ENCODE measurements around the gene C22orf39. TPM values are rescaled to one million over a fixed set of nuclear protein-coding genes. Genes with fewer than 3 reads are reported as not detected.

The C22orf39 gene
- total RNA-seq, 1 donor from 2014 or later: 25.3 TPM

DNA sequence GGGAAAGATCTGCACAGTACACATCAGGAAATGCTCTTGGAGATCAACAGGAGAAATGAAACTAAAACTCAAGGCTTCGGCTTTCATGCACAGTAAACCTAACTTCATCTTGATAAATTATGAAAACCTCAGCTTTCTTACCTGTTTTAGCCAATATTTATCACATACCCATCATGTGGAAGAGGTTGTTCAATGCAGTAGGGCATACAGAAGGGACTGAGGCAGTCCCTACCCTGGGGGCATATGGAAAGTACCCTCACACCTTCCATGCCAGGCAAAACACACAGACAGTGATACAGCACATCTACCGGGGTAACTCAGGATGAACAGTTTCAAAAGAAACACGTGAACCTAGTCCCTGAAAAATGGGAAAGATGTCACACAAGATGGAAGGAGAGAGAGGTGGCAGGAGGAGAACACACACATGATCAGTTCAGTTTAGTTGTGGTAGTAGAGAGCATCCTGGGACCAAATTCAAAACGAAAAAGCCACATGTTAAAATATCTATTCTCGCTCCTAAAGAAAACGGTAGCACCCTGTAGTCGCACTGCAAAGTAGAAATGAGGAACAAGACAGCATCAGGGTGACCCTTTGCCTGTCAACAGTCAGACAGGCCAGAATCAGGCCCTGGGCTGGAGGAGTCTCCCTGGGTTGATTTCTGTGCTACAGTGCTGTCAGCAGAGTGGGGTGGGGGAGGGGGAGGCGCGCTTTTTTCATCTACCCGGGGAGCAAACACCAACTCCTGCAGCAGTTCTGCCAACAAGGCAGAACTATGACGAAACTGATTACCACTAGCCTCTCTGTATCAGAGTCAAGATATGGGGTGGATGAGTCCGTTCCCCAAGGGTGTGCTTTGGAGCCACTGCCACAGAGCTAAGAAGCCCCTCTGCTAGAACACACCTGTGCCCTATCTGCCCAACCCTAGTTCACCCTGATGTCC lies 17.3 kb downstream of the C22orf39 start:
- no peak for FAIRE-seq
- TF ChIP-seq, protein P1, sequence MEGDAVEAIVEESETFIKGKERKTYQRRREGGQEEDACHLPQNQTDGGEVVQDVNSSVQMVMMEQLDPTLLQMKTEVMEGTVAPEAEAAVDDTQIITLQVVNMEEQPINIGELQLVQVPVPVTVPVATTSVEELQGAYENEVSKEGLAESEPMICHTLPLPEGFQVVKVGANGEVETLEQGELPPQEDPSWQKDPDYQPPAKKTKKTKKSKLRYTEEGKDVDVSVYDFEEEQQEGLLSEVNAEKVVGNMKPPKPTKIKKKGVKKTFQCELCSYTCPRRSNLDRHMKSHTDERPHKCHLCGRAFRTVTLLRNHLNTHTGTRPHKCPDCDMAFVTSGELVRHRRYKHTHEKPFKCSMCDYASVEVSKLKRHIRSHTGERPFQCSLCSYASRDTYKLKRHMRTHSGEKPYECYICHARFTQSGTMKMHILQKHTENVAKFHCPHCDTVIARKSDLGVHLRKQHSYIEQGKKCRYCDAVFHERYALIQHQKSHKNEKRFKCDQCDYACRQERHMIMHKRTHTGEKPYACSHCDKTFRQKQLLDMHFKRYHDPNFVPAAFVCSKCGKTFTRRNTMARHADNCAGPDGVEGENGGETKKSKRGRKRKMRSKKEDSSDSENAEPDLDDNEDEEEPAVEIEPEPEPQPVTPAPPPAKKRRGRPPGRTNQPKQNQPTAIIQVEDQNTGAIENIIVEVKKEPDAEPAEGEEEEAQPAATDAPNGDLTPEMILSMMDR (IDR thresholded peaks at IDR 0.05; ENCODE audit: insufficient read depth, low read length, severe bottlenecking): no peak
- peak; percentile 28 for DNase-seq (ENCODE audit: low read depth)
- Histone ChIP-seq H3K27me3 (ENCODE audit: control insufficient read depth, insufficient read depth, low read length) (no peaks in the 10 kb centered on the region), H3K36me3 (ENCODE audit: control insufficient read depth, insufficient read depth, low read length) (peaks cover 6% of the 10 kb centered on the region), H3K4me3 (ENCODE audit: low read depth, low read length) (peak overlapping the region; percentile 84)

DNA sequence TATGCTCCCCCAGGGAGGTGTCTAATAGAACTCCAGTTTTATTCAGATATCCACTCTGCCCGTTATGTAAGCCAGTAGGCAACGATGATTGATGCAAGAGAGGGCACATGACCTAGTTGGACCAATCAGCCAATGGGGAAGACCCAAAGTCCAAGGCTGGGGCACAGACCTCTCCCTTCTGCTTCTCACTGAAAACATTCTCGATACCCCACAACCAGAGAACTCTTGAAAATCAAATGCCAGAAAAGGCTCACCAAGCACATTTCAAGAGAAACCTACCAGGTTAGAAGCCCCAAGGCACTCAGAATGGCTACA lies 23.4 kb downstream of the C22orf39 start:
- DNase-seq (ENCODE audit: low read depth) (no peak), FAIRE-seq (no peak)
- peaks cover 3% of the 10 kb centered on the region for H3K36me3 ChIP-seq (ENCODE audit: control insufficient read depth, insufficient read depth, low read length)
- TF ChIP-seq, protein P1 (IDR thresholded peaks at IDR 0.05; ENCODE audit: insufficient read depth, low read length, severe bottlenecking): no peak
- H3K27me3 ChIP-seq (ENCODE audit: control insufficient read depth, insufficient read depth, low read length): no peaks in the 10 kb centered on the region
- no peak overlapping the region for H3K4me3 ChIP-seq (ENCODE audit: low read depth, low read length)

DNA sequence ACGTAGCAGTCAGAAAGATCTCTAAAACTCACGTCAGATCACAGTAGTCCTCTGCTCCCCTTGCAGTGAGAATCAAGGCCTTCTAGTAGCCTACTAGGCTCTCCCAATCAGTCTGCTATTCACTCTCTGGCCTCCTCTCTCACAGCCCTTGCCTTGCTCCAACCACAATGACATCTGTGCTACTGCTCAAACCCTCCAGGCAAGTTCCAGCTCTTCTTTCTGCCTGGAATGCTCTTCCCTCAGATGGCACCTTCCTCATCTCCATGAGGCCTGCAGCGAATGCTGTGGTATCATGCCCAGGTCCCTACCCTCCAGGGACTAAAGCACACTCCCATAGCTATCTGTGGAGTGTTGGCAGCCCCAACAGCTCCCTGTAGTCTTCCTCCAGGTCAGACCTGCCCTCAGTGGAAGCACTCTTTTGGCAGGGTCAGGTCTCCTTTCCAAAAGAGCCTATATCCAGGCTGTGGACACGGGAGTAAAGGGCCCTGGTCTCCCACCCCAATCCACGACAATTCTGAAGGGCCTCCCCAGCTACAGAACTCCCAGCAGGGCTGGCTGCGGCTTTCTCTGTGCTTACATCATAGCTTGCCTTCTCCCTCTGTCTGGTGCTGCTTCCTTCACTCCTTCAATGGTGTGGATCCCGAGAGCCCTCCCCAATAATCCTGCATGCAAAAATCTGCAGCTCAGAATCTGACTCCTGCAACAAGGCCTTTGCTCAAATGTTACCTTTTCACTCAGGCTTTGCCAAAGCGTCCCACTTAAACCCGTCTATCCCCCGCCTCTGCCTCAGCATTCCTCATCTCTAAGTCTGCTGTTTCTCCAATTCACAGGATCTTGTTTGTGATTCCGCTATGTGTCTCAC lies 24.8 kb downstream of the C22orf39 start:
- no peak overlapping the region for H3K4me3 ChIP-seq (ENCODE audit: low read depth, low read length)
- FAIRE-seq (no peak), DNase-seq (ENCODE audit: low read depth) (no peak)
- TF ChIP-seq, protein P1 (IDR thresholded peaks at IDR 0.05; ENCODE audit: insufficient read depth, low read length, severe bottlenecking): no peak
- H3K36me3 ChIP-seq (ENCODE audit: control insufficient read depth, insufficient read depth, low read length): peaks cover 3% of the 10 kb centered on the region
- no peaks in the 10 kb centered on the region for H3K27me3 ChIP-seq (ENCODE audit: control insufficient read depth, insufficient read depth, low read length)

DNA sequence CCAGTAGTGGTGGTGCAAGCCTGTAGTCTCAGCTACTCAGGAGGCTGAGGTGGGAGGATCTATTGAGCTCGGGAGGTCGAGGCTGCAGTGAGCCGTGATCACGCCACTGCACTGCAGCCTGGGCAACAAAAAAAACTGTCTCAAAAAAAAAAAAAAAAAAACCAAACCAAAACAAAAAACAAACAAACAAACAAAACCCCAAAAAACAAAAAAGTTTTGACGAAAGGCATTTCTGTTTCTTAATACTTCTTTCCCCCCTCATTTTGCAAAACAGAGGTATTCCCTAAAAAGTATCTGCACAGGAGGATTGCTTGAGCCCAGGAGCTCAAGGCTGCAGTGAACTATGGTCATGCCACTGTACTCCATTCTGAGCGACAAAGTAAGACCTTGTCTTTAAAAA lies 27.2 kb downstream of the C22orf39 start:
- H3K36me3 ChIP-seq (ENCODE audit: control insufficient read depth, insufficient read depth, low read length): peaks cover 2% of the 10 kb centered on the region
- H3K27me3 ChIP-seq (ENCODE audit: control insufficient read depth, insufficient read depth, low read length): no peaks in the 10 kb centered on the region
- no peak for FAIRE-seq

DNA sequence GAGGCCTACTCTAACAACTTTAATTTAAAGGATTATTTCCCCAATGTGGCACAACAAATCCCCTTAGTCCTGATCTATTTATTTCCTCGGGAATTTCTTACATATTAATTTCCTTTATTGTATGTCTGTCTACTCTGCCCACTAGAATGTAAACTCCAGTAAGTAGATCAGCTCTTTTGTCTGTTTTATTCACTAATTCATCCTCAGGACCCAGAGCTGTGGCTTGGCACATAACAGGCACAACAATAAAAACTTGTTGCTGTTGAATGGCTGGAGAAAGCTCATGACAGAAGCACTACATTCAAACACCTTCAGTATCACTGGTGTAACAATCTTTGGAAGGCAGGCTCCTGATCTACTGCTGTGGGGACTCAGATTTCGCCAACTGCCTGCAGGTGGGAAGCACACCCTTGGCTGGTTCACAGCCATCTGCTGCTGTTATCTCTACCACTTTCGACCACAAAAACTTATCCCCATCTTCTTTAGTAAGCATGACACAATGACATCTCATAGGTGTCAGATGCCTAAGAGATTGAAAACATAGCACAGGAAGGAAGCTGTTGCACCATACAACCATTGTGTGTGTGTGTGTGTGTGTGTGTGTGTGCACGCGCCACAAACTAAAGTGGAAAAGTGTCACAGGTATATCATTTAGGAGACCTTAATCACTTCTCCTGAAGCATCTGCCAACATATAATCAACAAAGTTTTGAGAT lies 27.9 kb downstream of the C22orf39 start:
- H3K27me3 ChIP-seq (ENCODE audit: control insufficient read depth, insufficient read depth, low read length): no peaks in the 10 kb centered on the region
- no peaks in the 10 kb centered on the region for H3K36me3 ChIP-seq (ENCODE audit: control insufficient read depth, insufficient read depth, low read length)
- TF ChIP-seq, protein P1 (IDR thresholded peaks at IDR 0.05; ENCODE audit: insufficient read depth, low read length, severe bottlenecking): no peak
- H3K4me3 ChIP-seq (ENCODE audit: low read depth, low read length): no peak overlapping the region
- DNase-seq (ENCODE audit: low read depth) (no peak), FAIRE-seq (no peak)

More for the DNA sequence above, 27.2 kb downstream of the C22orf39 start:
- H3K4me3 ChIP-seq (ENCODE audit: low read depth, low read length): no peak overlapping the region
- TF ChIP-seq, protein P1 (IDR thresholded peaks at IDR 0.05; ENCODE audit: insufficient read depth, low read length, severe bottlenecking): no peak
- no peak for DNase-seq (ENCODE audit: low read depth)
